HepG2 (cell line): Measurements from ENCODE around the gene SVOPL. TPM values are rescaled to one million over a fixed set of nuclear protein-coding genes. Genes with fewer than 3 reads are reported as not detected.

ENCODE experiments used
- AKAP8 ChIP-seq: sonication (generic); formaldehyde crosslinking; IDR thresholded peaks from 2 replicates; pipeline ENCODE4 v1.5.1; 2020; ENCODE audit warnings: mild to moderate bottlenecking, missing genetic modification reagents
- ASH2L ChIP-seq: fragments of 300-600, 200-600 bp; sonication (generic); IDR thresholded peaks from 2 replicates; pipeline ENCODE4 v1.7.0; 2017; ENCODE audit warnings: low read depth, mild to moderate bottlenecking, moderate library complexity, mixed read lengths, low read length; ENCODE audit not compliant: insufficient read length
- ATAD3A ChIP-seq: sonication (generic); formaldehyde crosslinking; IDR thresholded peaks from 2 replicates; pipeline ENCODE4 v1.4.0; 2020; ENCODE audit warnings: missing genetic modification reagents
- HHEX ChIP-seq: IDR thresholded peaks from 2 replicates; pipeline ENCODE4 v1.6.1; 2016; ENCODE audit warnings: control low read depth
- ISL2 ChIP-seq: sonication (generic); formaldehyde crosslinking; IDR thresholded peaks from 2 replicates; pipeline ENCODE4 v1.5.0; 2020; ENCODE audit warnings: missing genetic modification reagents
- KDM4B ChIP-seq: sonication (generic); formaldehyde crosslinking; IDR thresholded peaks from 2 replicates; pipeline ENCODE4 v1.4.0; 2020; ENCODE audit warnings: missing genetic modification reagents
- MIXL1 ChIP-seq: IDR thresholded peaks from 2 replicates; pipeline ENCODE4 v1.6.1; 2016
- MLX ChIP-seq: IDR thresholded peaks from 2 replicates; pipeline ENCODE4 v1.6.1; 2016
- SIX4 ChIP-seq: sonication (generic); formaldehyde crosslinking; IDR thresholded peaks from 2 replicates; pipeline ENCODE4 v1.4.0; 2020; ENCODE audit warnings: missing genetic modification reagents
- SOX5 ChIP-seq: IDR thresholded peaks from 2 replicates; pipeline ENCODE4 v1.6.1; 2016; ENCODE audit warnings: borderline replicate concordance
- SRSF4 ChIP-seq: fragments of 200-400 bp; formaldehyde crosslinking; IDR thresholded peaks from one replicate; pipeline ENCODE4 v1.6.1; 2018; ENCODE audit warnings: mild to moderate bottlenecking, low read depth, low read length, moderate library complexity; ENCODE audit not compliant: poor library complexity, severe bottlenecking
- ZBTB34 ChIP-seq: sonication (generic); formaldehyde crosslinking; IDR thresholded peaks from 2 replicates; pipeline ENCODE4 v1.8.0; 2022; ENCODE audit warnings: mild to moderate bottlenecking, missing genetic modification reagents
- ZNF335 ChIP-seq: sonication (generic); formaldehyde crosslinking; IDR thresholded peaks from 2 replicates; pipeline ENCODE4 v1.4.0; 2020; ENCODE audit warnings: missing genetic modification reagents
- ZNF605 ChIP-seq: sonication (generic); formaldehyde crosslinking; IDR thresholded peaks from 2 replicates; pipeline ENCODE4 v1.8.0; 2022; ENCODE audit warnings: mild to moderate bottlenecking, missing genetic modification reagents
- ZNF670 ChIP-seq: sonication (generic); formaldehyde crosslinking; IDR thresholded peaks from 2 replicates; pipeline ENCODE4 v1.8.0; 2022; ENCODE audit warnings: mild to moderate bottlenecking, missing genetic modification reagents, borderline replicate concordance
- ZSCAN31 ChIP-seq: sonication (generic); formaldehyde crosslinking; IDR thresholded peaks from 2 replicates; pipeline ENCODE4 v1.5.0; 2020; ENCODE audit warnings: low read depth, mild to moderate bottlenecking, missing genetic modification reagents
- polyA plus RNA-seq, 8 experiments: library from polyadenylated mRNA; depleted of rRNA in 3 of 8; stranded (reverse) in 7 of 8; unstranded in 1 of 8; fragments of >200 nt; fragmentation: Illumina TruSeq in 4 of 8; extraction: Trizol in 4 of 8; gene quantifications; 2 replicates each; pipeline versions ENCODE4 v1.2.1 to v1.2.3, GENCODE V29; 2011 to 2016; ENCODE audit warnings: low read depth in 4 of 8, missing spikeins in 1 of 8, mixed read lengths in 1 of 8; ENCODE audit not compliant: insufficient read depth in 1 of 8
- total RNA-seq, 5 experiments: library from RNA; depleted of rRNA; stranded (reverse); fragments of >200 nt; fragmentation: Illumina TruSeq; extraction: Trizol; gene quantifications; 2 replicates each; pipeline ENCODE4 v1.2.3, GENCODE V29; 2016; ENCODE audit warnings: low read depth in 1 of 5
- TF ChIP-seq, protein P1 (sequence below): IDR thresholded peaks from 2 replicates; pipeline ENCODE4 v1.6.1; 2018; ENCODE audit warnings: missing genetic modification reagents
- TF ChIP-seq, protein P2 (sequence below): sonication (generic); formaldehyde crosslinking; IDR thresholded peaks from 2 replicates; pipeline ENCODE4 v1.4.0; 2020; ENCODE audit warnings: missing genetic modification reagents
- TF ChIP-seq, protein P3 (sequence below): sonication (generic); formaldehyde crosslinking; IDR thresholded peaks from 2 replicates; pipeline ENCODE4 v1.5.1; 2020; ENCODE audit warnings: missing genetic modification reagents, mild to moderate bottlenecking, borderline replicate concordance

The SVOPL gene
- total and polyA plus RNA-seq, 2 of the 13 experiments (the other 11 are each of a cell fraction or from before 2014, with no cell fraction given): not detected

- TF ChIP-seq ZBTB34 (peak; percentile 64; the same call in 1 of the 2 replicates), ATAD3A (no peak), ZSCAN31 (CRISPR knock-in tag) (peak; percentile 74; the same call in 1 of the 2 replicates), HHEX (0 out of 2 replicates have a peak, but pooled peaks have one; percentile 48), AKAP8 (peak; percentile 24; the same call in 1 of the 2 replicates), ZNF335 (peak; percentile 32; the same call in 1 of the 2 replicates), KDM4B (0 out of 2 replicates have a peak, but pooled peaks have one; percentile 24), ZNF605 (CRISPR knock-in tag) (peak; percentile 16; the same call in 1 of the 2 replicates), MLX (peak; percentile 48; the same call in 1 of the 2 replicates), SRSF4 (no peak), ISL2 (CRISPR knock-in tag) (peak; percentile 90), ZNF670 (CRISPR knock-in tag) (no peak; the same call in 1 of the 2 replicates), ASH2L (peak; percentile 52), SIX4 (CRISPR knock-in tag) (peak; percentile 57; the same call in 1 of the 2 replicates), SOX5 (CRISPR knock-in tag) (peak; percentile 96), MIXL1 (peak; percentile 90)
- TF ChIP-seq, protein P1, sequence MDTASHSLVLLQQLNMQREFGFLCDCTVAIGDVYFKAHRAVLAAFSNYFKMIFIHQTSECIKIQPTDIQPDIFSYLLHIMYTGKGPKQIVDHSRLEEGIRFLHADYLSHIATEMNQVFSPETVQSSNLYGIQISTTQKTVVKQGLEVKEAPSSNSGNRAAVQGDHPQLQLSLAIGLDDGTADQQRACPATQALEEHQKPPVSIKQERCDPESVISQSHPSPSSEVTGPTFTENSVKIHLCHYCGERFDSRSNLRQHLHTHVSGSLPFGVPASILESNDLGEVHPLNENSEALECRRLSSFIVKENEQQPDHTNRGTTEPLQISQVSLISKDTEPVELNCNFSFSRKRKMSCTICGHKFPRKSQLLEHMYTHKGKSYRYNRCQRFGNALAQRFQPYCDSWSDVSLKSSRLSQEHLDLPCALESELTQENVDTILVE (CRISPR knock-in tag): peak; percentile 88
- TF ChIP-seq, protein P2, sequence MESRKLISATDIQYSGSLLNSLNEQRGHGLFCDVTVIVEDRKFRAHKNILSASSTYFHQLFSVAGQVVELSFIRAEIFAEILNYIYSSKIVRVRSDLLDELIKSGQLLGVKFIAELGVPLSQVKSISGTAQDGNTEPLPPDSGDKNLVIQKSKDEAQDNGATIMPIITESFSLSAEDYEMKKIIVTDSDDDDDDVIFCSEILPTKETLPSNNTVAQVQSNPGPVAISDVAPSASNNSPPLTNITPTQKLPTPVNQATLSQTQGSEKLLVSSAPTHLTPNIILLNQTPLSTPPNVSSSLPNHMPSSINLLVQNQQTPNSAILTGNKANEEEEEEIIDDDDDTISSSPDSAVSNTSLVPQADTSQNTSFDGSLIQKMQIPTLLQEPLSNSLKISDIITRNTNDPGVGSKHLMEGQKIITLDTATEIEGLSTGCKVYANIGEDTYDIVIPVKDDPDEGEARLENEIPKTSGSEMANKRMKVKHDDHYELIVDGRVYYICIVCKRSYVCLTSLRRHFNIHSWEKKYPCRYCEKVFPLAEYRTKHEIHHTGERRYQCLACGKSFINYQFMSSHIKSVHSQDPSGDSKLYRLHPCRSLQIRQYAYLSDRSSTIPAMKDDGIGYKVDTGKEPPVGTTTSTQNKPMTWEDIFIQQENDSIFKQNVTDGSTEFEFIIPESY (CRISPR knock-in tag): 0 out of 2 replicates have a peak, but pooled peaks have one; percentile 25
- TF ChIP-seq, protein P3, sequence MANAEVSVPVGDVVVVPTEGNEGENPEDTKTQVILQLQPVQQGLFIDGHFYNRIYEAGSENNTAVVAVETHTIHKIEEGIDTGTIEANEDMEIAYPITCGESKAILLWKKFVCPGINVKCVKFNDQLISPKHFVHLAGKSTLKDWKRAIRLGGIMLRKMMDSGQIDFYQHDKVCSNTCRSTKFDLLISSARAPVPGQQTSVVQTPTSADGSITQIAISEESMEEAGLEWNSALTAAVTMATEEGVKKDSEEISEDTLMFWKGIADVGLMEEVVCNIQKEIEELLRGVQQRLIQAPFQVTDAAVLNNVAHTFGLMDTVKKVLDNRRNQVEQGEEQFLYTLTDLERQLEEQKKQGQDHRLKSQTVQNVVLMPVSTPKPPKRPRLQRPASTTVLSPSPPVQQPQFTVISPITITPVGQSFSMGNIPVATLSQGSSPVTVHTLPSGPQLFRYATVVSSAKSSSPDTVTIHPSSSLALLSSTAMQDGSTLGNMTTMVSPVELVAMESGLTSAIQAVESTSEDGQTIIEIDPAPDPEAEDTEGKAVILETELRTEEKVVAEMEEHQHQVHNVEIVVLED (CRISPR knock-in tag): 0 out of 2 replicates have a peak, but pooled peaks have one; percentile 19
Measured at GRCh38 chr7:138565451-138566114, 135.6 kb downstream of the SVOPL start (continued).
